ENCODE measurements around the gene PRKRIP1.

PRKRIP1 gene

DNA sequence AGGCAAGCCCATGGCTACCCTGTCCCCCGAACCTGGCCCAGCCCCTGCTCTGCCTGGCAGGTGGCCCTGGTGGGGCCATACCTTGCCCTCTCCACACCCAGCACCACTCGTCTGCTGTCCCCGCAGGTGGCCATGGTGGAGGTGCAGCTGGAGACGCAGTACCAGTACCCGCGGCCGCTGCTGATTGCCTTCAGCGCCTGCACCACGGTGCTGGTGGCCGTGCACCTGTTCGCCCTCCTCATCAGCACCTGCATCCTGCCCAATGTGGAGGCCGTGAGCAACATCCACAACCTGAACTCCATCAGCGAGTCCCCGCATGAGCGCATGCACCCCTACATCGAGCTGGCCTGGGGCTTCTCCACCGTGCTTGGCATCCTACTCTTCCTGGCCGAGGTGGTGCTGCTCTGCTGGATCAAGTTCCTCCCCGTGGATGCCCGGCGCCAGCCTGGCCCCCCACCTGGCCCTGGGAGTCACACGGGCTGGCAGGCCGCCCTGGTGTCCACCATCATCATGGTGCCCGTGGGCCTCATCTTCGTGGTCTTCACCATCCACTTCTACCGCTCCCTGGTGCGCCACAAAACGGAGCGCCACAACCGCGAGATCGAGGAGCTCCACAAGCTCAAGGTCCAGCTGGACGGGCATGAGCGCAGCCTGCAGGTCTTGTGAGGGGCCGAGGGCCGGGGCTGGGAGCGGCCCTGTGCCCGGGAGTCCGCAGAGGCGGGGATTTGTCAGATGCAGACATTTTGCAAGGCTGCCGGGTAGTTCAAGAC is 50.4 kb downstream of the PRKRIP1 start:
- H3K27ac ChIP-seq (ENCODE audit: low read depth, low read length): no peak overlapping the region
- H3K79me1 ChIP-seq (ENCODE audit: low read length): no peaks in the 10 kb centered on the region
- no peak overlapping the region for H4K5ac ChIP-seq (ENCODE audit: low read length)
- no peaks in the 10 kb centered on the region for H3K27me3 ChIP-seq (ENCODE audit: insufficient read depth, low read length, poor library complexity)
- no peak overlapping the region for H2BK120ac ChIP-seq (ENCODE audit: low read depth, low read length)
- H3K4me2 ChIP-seq (ENCODE audit: low read length): no peak overlapping the region
- no peak overlapping the region for H2BK15ac ChIP-seq (replicated peaks; ENCODE audit: low read depth)
- no peaks in the 10 kb centered on the region for H3K4me1 ChIP-seq (ENCODE audit: control insufficient read depth, low read depth, low read length)
- H3K79me2 ChIP-seq (ENCODE audit: control insufficient read depth, insufficient read depth, low read length): no peaks in the 10 kb centered on the region
- H2AK5ac ChIP-seq (ENCODE audit: low read length): no peak overlapping the region
- no peak for DNase-seq
- no peak overlapping the region for H3K18ac ChIP-seq (ENCODE audit: low read length)
- H3K9ac ChIP-seq (ENCODE audit: low read length): no peak overlapping the region
- no peak overlapping the region for H3K23ac ChIP-seq (ENCODE audit: low read length)
- H3K4ac ChIP-seq (ENCODE audit: low read depth, low read length): no peak overlapping the region
- no peak overlapping the region for H2BK5ac ChIP-seq (ENCODE audit: low read length)
- WGBS (ENCODE audit: extremely low coverage, insufficient coverage, low lambda C conversion rate): no CpG with 5 or more reads among the region's 41 CpGs
- no peak overlapping the region for H3K56ac ChIP-seq (ENCODE audit: low read length)
- no peak overlapping the region for H3K4me3 ChIP-seq (ENCODE audit: low read length)
- H4K8ac ChIP-seq (ENCODE audit: low read depth, low read length): no peak overlapping the region
- H3K36me3 ChIP-seq (ENCODE audit: control insufficient read depth, insufficient read depth, low read length): peaks cover 2% of the 10 kb centered on the region

- H3K36me3 ChIP-seq (ENCODE audit: control insufficient read depth, insufficient read depth, low read length): no peaks in the 10 kb centered on the region
- WGBS (ENCODE audit: extremely low coverage, insufficient coverage, low lambda C conversion rate): no CpG with 5 or more reads among the region's 14 CpGs
- H2AK5ac ChIP-seq (ENCODE audit: low read length): no peak overlapping the region
- H3K4ac ChIP-seq (ENCODE audit: low read depth, low read length): no peak overlapping the region
- H3K4me2 ChIP-seq (ENCODE audit: low read length): no peak overlapping the region
- H4K5ac ChIP-seq (ENCODE audit: low read length): no peak overlapping the region
- no peak overlapping the region for H3K23ac ChIP-seq (ENCODE audit: low read length)
- no peaks in the 10 kb centered on the region for H3K79me2 ChIP-seq (ENCODE audit: control insufficient read depth, insufficient read depth, low read length)
- H2BK15ac ChIP-seq (replicated peaks; ENCODE audit: low read depth): no peak overlapping the region
- H2BK120ac ChIP-seq (ENCODE audit: low read depth, low read length): no peak overlapping the region
- H3K56ac ChIP-seq (ENCODE audit: low read length): no peak overlapping the region
- H3K79me1 ChIP-seq (ENCODE audit: low read length): no peaks in the 10 kb centered on the region
- H4K8ac ChIP-seq (ENCODE audit: low read depth, low read length): no peak overlapping the region
- H3K9ac ChIP-seq (ENCODE audit: low read length): no peak overlapping the region
- H3K27me3 ChIP-seq (ENCODE audit: insufficient read depth, low read length, poor library complexity): no peaks in the 10 kb centered on the region
- no peak overlapping the region for H2BK5ac ChIP-seq (ENCODE audit: low read length)
- H3K4me1 ChIP-seq (ENCODE audit: control insufficient read depth, low read depth, low read length): no peaks in the 10 kb centered on the region
- H3K27ac ChIP-seq (ENCODE audit: low read depth, low read length): no peak overlapping the region
- no peak overlapping the region for H3K18ac ChIP-seq (ENCODE audit: low read length)
- no peak overlapping the region for H3K4me3 ChIP-seq (ENCODE audit: low read length)
- no peak for DNase-seq
Measured at GRCh38 chr7:102447311-102447710, 51.1 kb downstream of the PRKRIP1 start.

GRCh38 chr7:102449136-102449535 is 53.0 kb downstream of the PRKRIP1 start:
- no peaks in the 10 kb centered on the region for H3K27me3 ChIP-seq (ENCODE audit: insufficient read depth, low read length, poor library complexity)
- no peak overlapping the region for H3K23ac ChIP-seq (ENCODE audit: low read length)
- no peaks in the 10 kb centered on the region for H3K79me1 ChIP-seq (ENCODE audit: low read length)
- H4K8ac ChIP-seq (ENCODE audit: low read depth, low read length): no peak overlapping the region
- WGBS (ENCODE audit: extremely low coverage, insufficient coverage, low lambda C conversion rate): no CpG with 5 or more reads among the region's 15 CpGs
- H2BK120ac ChIP-seq (ENCODE audit: low read depth, low read length): no peak overlapping the region
- no peak overlapping the region for H3K18ac ChIP-seq (ENCODE audit: low read length)
- H2BK5ac ChIP-seq (ENCODE audit: low read length): no peak overlapping the region
- no peaks in the 10 kb centered on the region for H3K79me2 ChIP-seq (ENCODE audit: control insufficient read depth, insufficient read depth, low read length)
- H3K9ac ChIP-seq (ENCODE audit: low read length): no peak overlapping the region
- H3K4me1 ChIP-seq (ENCODE audit: control insufficient read depth, low read depth, low read length): no peaks in the 10 kb centered on the region
- H3K56ac ChIP-seq (ENCODE audit: low read length): no peak overlapping the region
- no peak overlapping the region for H2AK5ac ChIP-seq (ENCODE audit: low read length)
- H3K4ac ChIP-seq (ENCODE audit: low read depth, low read length): no peak overlapping the region
- H3K4me2 ChIP-seq (ENCODE audit: low read length): no peak overlapping the region
- no peak overlapping the region for H3K4me3 ChIP-seq (ENCODE audit: low read length)
- no peak overlapping the region for H2BK15ac ChIP-seq (replicated peaks; ENCODE audit: low read depth)
- no peak overlapping the region for H3K27ac ChIP-seq (ENCODE audit: low read depth, low read length)
- no peak overlapping the region for H4K5ac ChIP-seq (ENCODE audit: low read length)
- no peak for DNase-seq
- no peaks in the 10 kb centered on the region for H3K36me3 ChIP-seq (ENCODE audit: control insufficient read depth, insufficient read depth, low read length)

DNA sequence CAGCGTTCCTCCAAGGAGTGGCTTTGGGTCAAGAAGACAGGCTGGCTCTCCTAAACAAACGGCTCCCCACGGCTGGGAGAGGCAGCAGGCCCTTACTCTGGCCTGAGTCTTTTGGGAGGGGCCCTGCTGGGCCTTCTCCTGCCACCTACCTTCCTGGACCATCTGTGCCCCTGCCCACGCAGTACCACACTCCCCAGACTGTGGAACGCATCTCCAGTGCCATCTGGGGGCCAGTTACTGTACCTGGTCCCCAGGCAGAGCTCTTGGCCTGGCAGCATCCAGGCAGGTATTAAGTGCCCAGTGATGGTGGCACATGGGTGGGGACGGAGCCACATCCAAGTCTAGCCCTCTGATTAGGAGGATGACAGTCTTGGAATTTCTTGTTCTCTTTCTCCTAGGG is 54.1 kb downstream of the PRKRIP1 start:
- no peak for DNase-seq
- Histone ChIP-seq H3K4me1 (ENCODE audit: control insufficient read depth, low read depth, low read length) (no peaks in the 10 kb centered on the region), H3K79me2 (ENCODE audit: control insufficient read depth, insufficient read depth, low read length) (no peaks in the 10 kb centered on the region), H3K4me2 (ENCODE audit: low read length) (no peak overlapping the region), H3K36me3 (ENCODE audit: control insufficient read depth, insufficient read depth, low read length) (no peaks in the 10 kb centered on the region), H3K27ac (ENCODE audit: low read depth, low read length) (no peak overlapping the region), H2AK5ac (ENCODE audit: low read length) (no peak overlapping the region), H3K56ac (ENCODE audit: low read length) (no peak overlapping the region), H3K79me1 (ENCODE audit: low read length) (no peaks in the 10 kb centered on the region), H4K8ac (ENCODE audit: low read depth, low read length) (no peak overlapping the region), H3K18ac (ENCODE audit: low read length) (no peak overlapping the region), H3K23ac (ENCODE audit: low read length) (no peak overlapping the region), H3K4me3 (ENCODE audit: low read length) (no peak overlapping the region), H2BK5ac (ENCODE audit: low read length) (no peak overlapping the region), H3K27me3 (ENCODE audit: insufficient read depth, low read length, poor library complexity) (no peaks in the 10 kb centered on the region), H2BK15ac (replicated peaks; ENCODE audit: low read depth) (no peak overlapping the region), H3K9ac (ENCODE audit: low read length) (no peak overlapping the region), H3K4ac (ENCODE audit: low read depth, low read length) (no peak overlapping the region), H4K5ac (ENCODE audit: low read length) (no peak overlapping the region), H2BK120ac (ENCODE audit: low read depth, low read length) (no peak overlapping the region)
- whole genome bisulfite sequencing (ENCODE audit: extremely low coverage, insufficient coverage, low lambda C conversion rate): no CpG with 5 or more reads among the region's 6 CpGs

DNA sequence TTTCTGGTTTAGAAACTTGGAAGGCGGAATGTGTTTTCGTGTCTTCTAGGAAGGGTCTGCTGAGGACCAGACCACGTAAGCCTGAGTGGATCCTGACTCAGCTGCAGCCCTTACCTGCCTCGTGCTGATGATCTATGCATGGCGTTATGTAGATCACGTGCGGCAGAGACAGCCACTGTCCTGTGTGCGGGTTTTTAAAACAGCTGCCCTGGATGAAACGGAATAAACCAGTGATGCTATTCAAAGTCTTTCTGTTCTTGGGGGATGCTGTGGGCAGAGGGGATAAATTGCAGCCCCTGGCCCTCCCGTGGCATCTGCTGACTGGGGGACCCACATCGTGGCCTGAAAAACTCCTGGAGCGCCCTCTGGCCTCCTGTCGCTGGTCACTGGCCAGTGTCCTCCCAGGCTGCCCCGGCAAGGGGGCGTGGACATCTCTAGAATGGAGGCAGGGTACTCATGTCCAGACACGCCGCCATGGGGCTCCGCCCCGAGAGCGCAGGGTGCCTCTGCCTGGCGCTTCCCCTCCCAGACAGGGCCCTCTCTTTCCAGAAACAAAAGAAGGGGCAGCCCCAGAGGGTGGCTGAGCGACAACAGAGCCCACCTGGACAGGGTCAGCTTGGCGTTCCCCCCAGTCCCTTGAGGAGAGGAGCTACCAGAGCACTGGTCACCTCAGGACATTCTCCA is 55.4 kb downstream of the PRKRIP1 start:
- H3K36me3 ChIP-seq (ENCODE audit: control insufficient read depth, insufficient read depth, low read length): no peaks in the 10 kb centered on the region
- no CpG with 5 or more reads among the region's 23 CpGs for WGBS (ENCODE audit: extremely low coverage, insufficient coverage, low lambda C conversion rate)
- H4K5ac ChIP-seq (ENCODE audit: low read length): no peak overlapping the region
- H2BK15ac ChIP-seq (replicated peaks; ENCODE audit: low read depth): no peak overlapping the region
- no peak overlapping the region for H3K4ac ChIP-seq (ENCODE audit: low read depth, low read length)
- no peaks in the 10 kb centered on the region for H3K79me2 ChIP-seq (ENCODE audit: control insufficient read depth, insufficient read depth, low read length)
- H3K23ac ChIP-seq (ENCODE audit: low read length): no peak overlapping the region
- no peak for DNase-seq
- H3K4me1 ChIP-seq (ENCODE audit: control insufficient read depth, low read depth, low read length): no peaks in the 10 kb centered on the region
- H3K27me3 ChIP-seq (ENCODE audit: insufficient read depth, low read length, poor library complexity): no peaks in the 10 kb centered on the region
- H3K9ac ChIP-seq (ENCODE audit: low read length): no peak overlapping the region
- H4K8ac ChIP-seq (ENCODE audit: low read depth, low read length): no peak overlapping the region
- H3K4me3 ChIP-seq (ENCODE audit: low read length): no peak overlapping the region
- no peak overlapping the region for H3K27ac ChIP-seq (ENCODE audit: low read depth, low read length)
- H2BK120ac ChIP-seq (ENCODE audit: low read depth, low read length): no peak overlapping the region
- no peaks in the 10 kb centered on the region for H3K79me1 ChIP-seq (ENCODE audit: low read length)
- no peak overlapping the region for H2AK5ac ChIP-seq (ENCODE audit: low read length)
- H3K18ac ChIP-seq (ENCODE audit: low read length): no peak overlapping the region
- no peak overlapping the region for H3K4me2 ChIP-seq (ENCODE audit: low read length)
- H2BK5ac ChIP-seq (ENCODE audit: low read length): no peak overlapping the region
- no peak overlapping the region for H3K56ac ChIP-seq (ENCODE audit: low read length)
